NCI-H69 (cell line): Measurements from ENCODE around the gene KCNJ14.
"Not testable (repeated sequence)": the region's sequence is repeated elsewhere in the genome, so short reads cannot be mapped to it uniquely, and the experiment has no call there.

Experiments
- DNase-seq: peaks from one replicate; lab custom pipeline; 2025; lab: John Stamatoyannopoulos, UW

KCNJ14 gene

DNA sequence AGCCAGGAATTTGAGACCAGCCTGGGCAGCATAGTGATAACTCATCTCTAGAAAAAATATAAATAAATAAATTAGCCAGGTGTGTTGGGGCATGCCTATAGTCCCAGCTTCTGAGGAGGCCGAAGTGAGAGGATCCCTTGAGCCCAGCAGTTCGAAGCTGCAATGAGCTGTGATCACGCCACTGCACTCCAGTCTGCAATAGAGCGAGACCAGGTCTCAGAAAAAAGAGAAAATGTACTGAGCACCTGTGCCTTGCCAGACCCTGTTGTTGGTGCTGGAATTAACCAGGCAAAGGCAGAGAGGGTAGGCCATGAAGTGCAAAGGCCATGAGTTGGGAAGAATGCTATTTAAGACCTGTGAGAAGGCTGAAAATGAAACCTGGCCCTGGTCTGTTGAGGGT is 16.5 kb downstream of the KCNJ14 start:
- DNase-seq, result no peak

- DNase-seq, result no peak
Observed at GRCh38 chr19:48473161-48473966, 18.0 kb downstream of the KCNJ14 start.

- DNase-seq, result no peak
Observed at GRCh38 chr19:48474084-48474592, 18.8 kb downstream of the KCNJ14 start.

DNA sequence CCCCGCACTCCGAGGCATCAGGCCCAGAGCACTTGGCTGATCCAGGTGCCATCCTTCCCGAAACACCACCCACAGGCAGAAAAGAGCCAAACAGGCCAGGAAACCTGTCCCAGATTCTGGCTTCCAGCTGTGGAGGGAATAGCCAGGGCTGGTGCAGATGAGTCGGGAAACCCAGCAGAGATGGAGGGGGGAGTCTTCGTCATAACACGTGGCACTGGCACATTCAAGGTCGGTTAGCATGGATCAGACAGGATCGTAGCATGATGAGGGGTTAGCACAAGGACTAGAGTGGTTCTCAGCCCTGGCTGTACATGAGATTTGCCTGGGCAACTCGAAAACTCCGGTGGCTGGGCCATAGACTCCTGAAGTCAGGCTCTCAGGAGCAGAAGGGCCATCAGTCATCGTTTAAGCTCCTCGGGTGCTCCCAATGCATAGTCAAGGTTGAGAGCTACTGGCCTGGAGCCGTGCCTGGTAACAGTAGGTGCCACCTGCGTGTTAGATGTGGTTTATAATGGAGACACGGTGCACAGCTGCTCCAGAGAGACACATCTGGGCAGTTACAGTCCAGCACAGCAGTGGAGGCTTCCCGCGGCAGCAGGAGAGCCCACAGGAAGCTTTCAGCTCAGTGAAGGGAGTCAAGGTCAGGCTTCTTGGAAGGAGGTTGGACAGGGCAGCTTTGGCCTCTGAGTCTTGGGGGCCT is 20.1 kb downstream of the KCNJ14 start:
- no peak for DNase-seq

- DNase-seq, result no peak
Observed at GRCh38 chr19:48476176-48476575, 20.8 kb downstream of the KCNJ14 start.

- DNase-seq, result no peak
Observed at GRCh38 chr19:48477067-48477685, 21.8 kb downstream of the KCNJ14 start.

GRCh38 chr19:48477698-48478338 is 22.4 kb downstream of the KCNJ14 start:
- no peak for DNase-seq

GRCh38 chr19:48478339-48479256 is 23.2 kb downstream of the KCNJ14 start:
- DNase-seq, result no peak

- no peak for DNase-seq
Observed at GRCh38 chr19:48479686-48480085, 24.3 kb downstream of the KCNJ14 start.

- no peak for DNase-seq
Observed at GRCh38 chr19:48480183-48480557, 24.8 kb downstream of the KCNJ14 start.

DNA sequence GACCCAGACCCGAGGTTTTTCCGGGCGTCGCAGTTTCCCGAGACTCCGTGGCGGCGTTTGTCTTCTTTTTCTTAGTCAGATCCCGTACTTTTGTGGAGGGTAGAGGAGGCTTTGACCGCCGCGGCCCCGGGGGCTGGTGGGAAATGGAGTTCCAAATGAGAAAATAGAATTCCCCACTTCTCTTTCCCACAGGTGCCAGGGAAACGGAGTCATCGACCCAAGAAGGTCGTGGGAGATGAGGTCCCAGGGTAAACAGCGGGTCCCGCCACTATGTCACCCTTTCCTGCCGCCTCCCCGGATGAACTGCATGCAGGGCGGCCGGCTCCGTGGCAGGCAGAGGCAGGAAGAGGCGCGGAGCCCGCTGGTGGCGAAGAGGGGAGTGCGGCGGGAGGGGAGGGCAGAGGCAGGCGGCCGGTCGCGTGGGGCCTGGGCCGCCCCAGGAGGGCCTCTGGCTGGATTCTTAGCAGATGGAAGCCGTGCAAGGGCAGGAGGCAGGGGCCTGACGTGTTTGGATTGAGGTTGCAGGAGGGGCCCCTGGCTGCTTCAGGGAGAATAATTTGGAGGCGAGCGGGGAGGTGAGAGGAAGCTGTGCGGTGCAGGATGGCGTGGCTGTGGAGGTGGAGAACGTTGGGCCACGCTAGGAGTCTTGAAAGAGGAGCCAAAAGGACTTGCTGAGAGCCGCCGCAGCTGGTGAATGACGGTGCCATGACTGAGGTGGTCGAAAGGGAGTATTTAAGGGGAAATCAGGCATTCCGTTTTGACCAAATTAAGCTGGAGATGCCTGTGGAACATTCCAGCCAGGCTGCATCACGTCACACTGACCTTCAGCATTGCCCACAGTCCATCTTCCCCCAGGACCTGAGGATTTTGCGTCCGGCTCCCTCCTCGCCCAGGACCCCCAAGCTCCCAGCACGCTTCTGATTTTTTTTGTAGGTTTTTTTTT is 25.5 kb downstream of the KCNJ14 start:
- no peak for DNase-seq

- peak; percentile 53 for DNase-seq
Observed at GRCh38 chr19:48481846-48482639, 26.7 kb downstream of the KCNJ14 start.

- DNase-seq, result no peak
Observed at GRCh38 chr19:48483301-48483700, 27.9 kb downstream of the KCNJ14 start.

DNA sequence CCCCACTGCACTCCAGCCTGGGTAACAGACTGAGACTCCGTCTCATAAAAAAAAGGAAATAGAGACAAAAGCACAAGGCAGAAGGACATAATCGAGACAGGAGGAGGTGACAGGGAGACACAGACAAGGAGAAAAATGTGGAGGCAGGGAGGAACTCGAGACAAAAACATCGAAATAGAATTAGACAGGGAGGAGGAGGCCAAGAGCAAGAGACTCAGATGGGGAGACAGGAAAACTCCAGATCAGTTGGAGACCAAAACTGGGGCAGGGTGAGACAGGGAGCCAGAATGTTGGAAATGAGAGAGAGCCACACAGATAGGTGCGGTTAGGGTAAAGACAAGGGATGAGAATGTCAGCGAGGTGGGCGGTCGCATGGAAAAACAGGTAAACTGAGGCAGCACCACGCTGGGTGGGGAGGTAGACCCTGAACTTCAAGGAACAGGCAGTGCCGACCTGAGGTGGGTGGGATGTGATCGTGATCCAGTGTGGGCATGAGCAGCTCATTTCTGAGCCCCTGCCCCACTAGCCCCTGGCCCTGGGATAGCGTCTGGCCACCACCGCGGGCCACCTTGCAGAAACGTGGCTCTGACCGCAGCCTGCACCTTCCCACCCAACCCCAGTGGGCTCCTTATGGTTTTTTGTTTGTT is 29.0 kb downstream of the KCNJ14 start:
- DNase-seq, result no peak

DNA sequence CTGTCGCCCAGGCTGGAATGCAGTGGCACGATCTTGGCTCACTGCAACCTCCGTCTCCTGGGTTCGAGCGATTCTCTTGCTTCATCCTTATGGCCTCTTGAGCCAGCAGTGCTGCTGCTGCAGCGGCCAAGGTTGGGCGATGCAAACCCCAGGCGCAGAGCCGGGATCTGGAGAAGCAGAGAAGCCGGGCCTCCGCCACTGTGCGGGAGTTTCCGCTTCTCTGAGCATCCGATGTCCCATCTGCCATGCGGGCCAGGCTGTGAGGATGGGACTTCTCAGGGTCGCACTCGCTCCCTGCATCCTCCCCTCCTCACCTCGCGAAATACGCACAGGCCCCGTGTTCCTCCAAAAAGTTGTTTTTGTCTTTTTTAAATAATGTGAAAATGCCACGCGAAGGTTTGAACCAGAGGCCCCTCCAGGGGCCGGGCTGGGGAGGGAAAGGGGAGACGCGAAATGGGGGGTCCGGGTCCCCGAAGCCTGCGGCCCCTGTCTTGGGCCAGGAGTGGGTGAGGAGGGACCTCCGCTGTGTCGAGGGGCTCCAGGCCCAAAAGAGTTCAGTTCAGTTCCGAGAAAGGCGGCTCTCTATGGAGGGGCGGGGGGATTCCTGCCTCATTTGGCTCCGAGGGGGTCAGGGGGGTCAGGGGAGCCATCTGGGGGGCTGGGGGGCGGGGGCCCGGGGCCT is 29.7 kb downstream of the KCNJ14 start:
- peak; percentile 27 for DNase-seq

DNA sequence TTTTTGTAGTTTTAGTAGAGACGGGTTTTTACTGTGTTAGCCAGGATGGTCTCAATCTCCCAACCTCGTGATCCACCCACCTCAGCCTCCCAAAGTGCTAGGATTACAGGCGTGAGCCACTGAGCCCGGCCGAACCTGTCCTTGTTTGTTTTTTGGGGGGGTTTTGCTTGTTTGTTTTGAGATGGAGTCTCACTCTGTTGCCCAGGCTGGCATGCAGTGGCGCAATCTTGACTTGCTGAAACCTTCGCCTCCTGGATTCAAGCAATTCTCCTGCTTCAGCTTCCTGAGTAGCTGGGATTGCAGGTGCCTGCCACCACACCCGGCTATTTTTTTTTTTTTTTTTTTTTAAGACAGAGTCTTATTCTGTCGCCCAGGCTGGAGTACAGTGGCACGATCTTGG is 31.3 kb downstream of the KCNJ14 start:
- DNase-seq, result not testable (repeated sequence)

- no peak for DNase-seq
Observed at GRCh38 chr19:48487544-48487943, 32.2 kb downstream of the KCNJ14 start.

DNA sequence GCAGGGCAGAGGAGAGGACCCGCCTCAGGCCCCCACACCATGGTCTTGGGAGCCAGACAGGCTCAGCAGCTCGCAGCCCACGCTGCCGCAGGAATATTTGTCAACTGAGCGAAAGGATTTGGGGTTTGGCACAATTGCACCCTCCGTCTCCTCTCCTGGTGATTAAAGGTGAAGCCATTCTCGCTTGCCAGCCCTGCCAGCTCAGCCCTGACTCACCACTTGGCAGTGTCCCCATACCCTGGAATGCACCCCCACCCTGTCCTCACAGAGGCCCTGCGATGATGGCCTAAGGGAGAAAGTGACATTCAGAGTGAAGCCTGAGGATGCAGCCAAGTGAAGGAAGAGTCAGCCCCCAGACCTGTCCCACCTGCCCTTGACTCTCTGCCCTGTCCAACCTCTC is 32.6 kb downstream of the KCNJ14 start:
- DNase-seq, result no peak
